ENCODE data around the gene SORBS2.

SORBS2 gene

GRCh38 chr4:185810746-185811508 is 1.1 kb downstream of the SORBS2 start:
- peak overlapping the region; percentile 53 for H3K4me3 ChIP-seq (ENCODE audit: low read depth, low read length)
- DNase-seq (ENCODE audit: low read depth) = no peak
- no peak for TF ChIP-seq CTCF (IDR thresholded peaks at IDR 0.05; ENCODE audit: low read depth, low read length, missing control alignments)

- H3K4me3 ChIP-seq (ENCODE audit: low read depth, low read length) = no peak overlapping the region; the same call in 1 of the 2 replicates
- no peak for TF ChIP-seq CTCF (IDR thresholded peaks at IDR 0.05; ENCODE audit: low read depth, low read length, missing control alignments)
- DNase-seq (ENCODE audit: low read depth) = no peak
Observed at GRCh38 chr4:185809533-185810071, 2.4 kb downstream of the SORBS2 start.

GRCh38 chr4:185809121-185809520 is 2.9 kb downstream of the SORBS2 start:
- no peak for DNase-seq (ENCODE audit: low read depth)
- H3K4me3 ChIP-seq (ENCODE audit: low read depth, low read length) = no peak overlapping the region
- TF ChIP-seq CTCF (IDR thresholded peaks at IDR 0.05; ENCODE audit: low read depth, low read length, missing control alignments) = no peak

GRCh38 chr4:185805979-185806378 is 6.0 kb downstream of the SORBS2 start:
- no peak for DNase-seq (ENCODE audit: low read depth)
- no peak for TF ChIP-seq CTCF (IDR thresholded peaks at IDR 0.05; ENCODE audit: low read depth, low read length, missing control alignments)
- no peak overlapping the region for H3K4me3 ChIP-seq (ENCODE audit: low read depth, low read length)

GRCh38 chr4:185805262-185805802 is 6.7 kb downstream of the SORBS2 start:
- no peak for DNase-seq (ENCODE audit: low read depth)

GRCh38 chr4:185803022-185803421 is 9.0 kb downstream of the SORBS2 start:
- DNase-seq (ENCODE audit: low read depth) = no peak
- no peak for TF ChIP-seq CTCF (IDR thresholded peaks at IDR 0.05; ENCODE audit: low read depth, low read length, missing control alignments)
- H3K4me3 ChIP-seq (ENCODE audit: low read depth, low read length) = no peak overlapping the region

More at GRCh38 chr4:185805262-185805802, 6.7 kb downstream of the SORBS2 start:
- H3K4me3 ChIP-seq (ENCODE audit: low read depth, low read length) = no peak overlapping the region
- no peak for TF ChIP-seq CTCF (IDR thresholded peaks at IDR 0.05; ENCODE audit: low read depth, low read length, missing control alignments)
